PC-3 (cell line): Measurements from ENCODE around the gene CD2AP. TPM values are rescaled to one million over a fixed set of nuclear protein-coding genes. Genes with fewer than 3 reads are reported as not detected.
"Not testable (repeated sequence)": the region's sequence is repeated elsewhere in the genome, so short reads cannot be mapped to it uniquely, and the experiment has no call there.

Source experiments
- ATAC-seq: fragments of 200-7000 bp; cut with Tn5 transposase; 2 replicates; pipeline ENCODE4 v1.9.1; 2020; ENCODE audit warnings: mild to moderate bottlenecking, moderate library complexity
- BruUV-seq: library from RNA; stranded (reverse); fragments of 400-500 nt; replicated peaks from 2 replicates; lab custom pipeline; 2021; lab: Mats Ljungman, UMichigan
- CTCF ChIA-PET: fragments of 300-600 bp; sonication (Branson Sonifier 250); formaldehyde crosslinking; loops from one replicate; lab custom pipeline; 2022; ENCODE audit warnings: antibody characterized with exemption; lab: Charles Lee
- POLR2A ChIA-PET: fragments of 300-600 bp; sonication (Branson Sonifier 250); formaldehyde crosslinking; loops from one replicate; lab custom pipeline; 2022; ENCODE audit warnings: antibody characterized with exemption; ENCODE audit not compliant: unreplicated experiment; lab: Charles Lee
- DNase-seq: peaks from one replicate; pipeline ENCODE4 v3.0.0-alpha.2; 2015
- H2AFZ ChIP-seq: fragments of 300-600 bp; sonication (generic); 2 replicates; pipeline ENCODE4 v1.6.0; 2016; ENCODE audit warnings: antibody characterized with exemption, low read length
- H3F3A ChIP-seq: fragments of 300-600 bp; sonication (generic); one replicate; pipeline ENCODE4 v1.6.0; 2017; ENCODE audit warnings: antibody characterized with exemption, low read length, control low read depth, mild to moderate bottlenecking; ENCODE audit not compliant: unreplicated experiment
- H3K27ac ChIP-seq: fragments of 300-600 bp; sonication (generic); 2 replicates; pipeline ENCODE4 v1.5.1; 2016; ENCODE audit warnings: mild to moderate bottlenecking, low read length
- H3K27me3 ChIP-seq: fragments of 300-600 bp; sonication (generic); 2 replicates; pipeline ENCODE4 v1.6.1; 2016; ENCODE audit warnings: low read length, mixed read lengths
- H3K36me3 ChIP-seq: fragments of 300-600 bp; sonication (generic); 2 replicates; pipeline ENCODE4 v1.6.1; 2016; ENCODE audit warnings: low read depth, mixed run types, low read length, mixed read lengths
- H3K4me1 ChIP-seq: fragments of 300-600 bp; sonication (generic); 2 replicates; pipeline ENCODE4 v1.5.1; 2016; ENCODE audit warnings: low read length; ENCODE audit not compliant: insufficient read depth
- H3K4me2 ChIP-seq: fragments of 300-600 bp; sonication (generic); 2 replicates; pipeline ENCODE4 v1.6.0; 2016; ENCODE audit warnings: low read length
- H3K4me3 ChIP-seq: fragments of 300-600 bp; sonication (generic); 2 replicates; pipeline ENCODE4 v1.5.1; 2016; ENCODE audit warnings: mild to moderate bottlenecking, low read length, mixed read lengths
- H3K79me2 ChIP-seq: fragments of 300-600 bp; sonication (generic); 2 replicates; pipeline ENCODE4 v1.6.1; 2017; ENCODE audit warnings: low read length, mixed read lengths
- H3K9ac ChIP-seq: fragments of 300-600 bp; sonication (generic); 2 replicates; pipeline ENCODE4 v1.6.0; 2016; ENCODE audit warnings: mild to moderate bottlenecking, low read length
- H3K9me2 ChIP-seq: fragments of 300-600 bp; sonication (generic); replicated peaks from 2 replicates; pipeline ENCODE4 v1.6.1; 2016; ENCODE audit warnings: mixed run types, low read length, mixed read lengths
- H3K9me3 ChIP-seq: fragments of 300-600 bp; sonication (generic); 2 replicates; pipeline ENCODE4 v1.6.1; 2016; ENCODE audit warnings: low read length, mixed read lengths
- H4K20me1 ChIP-seq: fragments of 300-600 bp; sonication (generic); 2 replicates; pipeline ENCODE4 v1.6.1; 2016; ENCODE audit warnings: low read length, mixed read lengths
- EZH2 ChIP-seq: fragments of 300-600 bp; sonication (generic); IDR thresholded peaks from one replicate; pipeline ENCODE4 v1.6.1; 2017; ENCODE audit warnings: antibody characterized with exemption, mild to moderate bottlenecking, low read length; ENCODE audit not compliant: unreplicated experiment
- EZH2phosphoT487 ChIP-seq: fragments of 300-600 bp; sonication (generic); IDR thresholded peaks from 2 replicates; pipeline ENCODE4 v1.6.1; 2018; ENCODE audit warnings: mild to moderate bottlenecking, antibody characterized with exemption, low read length, borderline replicate concordance
- intact Hi-C: fragments of 100-400 bp; cut with micrococcal nuclease; formaldehyde crosslinking; loops from 2 replicates; pipeline ENCODE4 v1.9.0; 2023
- total RNA-seq: library from RNA; depleted of rRNA; stranded (reverse); fragments of >200 nt; gene quantifications from 2 replicates; pipeline ENCODE4 v1.2.3, GENCODE V29; 2014
- TF ChIP-seq, protein P1 (sequence below): fragments of 300-600 bp; sonication (generic); conservative IDR thresholded peaks from 2 replicates; pipeline ENCODE4 v1.5.1; 2017; ENCODE audit warnings: antibody characterized with exemption, low read depth, mild to moderate bottlenecking, low read length

CD2AP gene
- total RNA-seq, 1 experiment from 2014 or later: 16.2 TPM

DNA sequence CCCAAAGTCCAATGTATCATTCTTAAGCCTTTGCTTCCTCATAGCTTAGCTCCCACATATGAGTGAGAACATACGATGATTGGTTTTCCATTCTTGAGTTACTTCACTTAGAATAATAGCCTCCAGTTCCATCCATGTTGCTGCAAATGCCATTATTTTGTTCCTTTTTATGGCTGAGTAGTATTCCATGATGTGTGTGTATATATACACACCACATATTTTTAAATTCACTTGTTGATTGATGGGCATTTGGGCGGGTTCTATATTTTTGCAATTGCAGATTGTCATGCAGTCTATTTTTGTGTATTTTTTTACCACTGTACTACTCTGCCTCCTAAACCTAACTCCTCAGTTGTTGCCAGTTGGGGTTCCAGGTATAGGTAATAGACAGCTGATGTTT is 74.7 kb downstream of the CD2AP start:
- no peak for DNase-seq
- H3K9ac ChIP-seq: no peak overlapping the region
- H2AFZ ChIP-seq: no peak overlapping the region
- H3K36me3 ChIP-seq: 0 out of 2 replicates have a peak, but pooled peaks cover 3% of the 10 kb centered on the region
- H3K4me1 ChIP-seq: no peaks in the 10 kb centered on the region
- no peaks in the 10 kb centered on the region for H3K27me3 ChIP-seq
- H3K9me2 ChIP-seq: no peaks in the 10 kb centered on the region
- POLR2A ChIA-PET: no interaction called here
- no peaks in the 10 kb centered on the region for H3K79me2 ChIP-seq
- H3K4me3 ChIP-seq: no peak overlapping the region
- H3K4me2 ChIP-seq: no peak overlapping the region
- intact Hi-C loops: no loop called here
- CTCF ChIA-PET: no interaction called here
- no peak for TF ChIP-seq EZH2
- no peak for TF ChIP-seq EZH2phosphoT487
- TF ChIP-seq, protein P1, sequence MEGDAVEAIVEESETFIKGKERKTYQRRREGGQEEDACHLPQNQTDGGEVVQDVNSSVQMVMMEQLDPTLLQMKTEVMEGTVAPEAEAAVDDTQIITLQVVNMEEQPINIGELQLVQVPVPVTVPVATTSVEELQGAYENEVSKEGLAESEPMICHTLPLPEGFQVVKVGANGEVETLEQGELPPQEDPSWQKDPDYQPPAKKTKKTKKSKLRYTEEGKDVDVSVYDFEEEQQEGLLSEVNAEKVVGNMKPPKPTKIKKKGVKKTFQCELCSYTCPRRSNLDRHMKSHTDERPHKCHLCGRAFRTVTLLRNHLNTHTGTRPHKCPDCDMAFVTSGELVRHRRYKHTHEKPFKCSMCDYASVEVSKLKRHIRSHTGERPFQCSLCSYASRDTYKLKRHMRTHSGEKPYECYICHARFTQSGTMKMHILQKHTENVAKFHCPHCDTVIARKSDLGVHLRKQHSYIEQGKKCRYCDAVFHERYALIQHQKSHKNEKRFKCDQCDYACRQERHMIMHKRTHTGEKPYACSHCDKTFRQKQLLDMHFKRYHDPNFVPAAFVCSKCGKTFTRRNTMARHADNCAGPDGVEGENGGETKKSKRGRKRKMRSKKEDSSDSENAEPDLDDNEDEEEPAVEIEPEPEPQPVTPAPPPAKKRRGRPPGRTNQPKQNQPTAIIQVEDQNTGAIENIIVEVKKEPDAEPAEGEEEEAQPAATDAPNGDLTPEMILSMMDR: no peak
- no peaks in the 10 kb centered on the region for H3K9me3 ChIP-seq
- H3K27ac ChIP-seq: no peak overlapping the region
- no peaks in the 10 kb centered on the region for H4K20me1 ChIP-seq
- H3F3A ChIP-seq: no peaks in the 10 kb centered on the region
- no peak for ATAC-seq
- BruUV-seq: no TSS peak

DNA sequence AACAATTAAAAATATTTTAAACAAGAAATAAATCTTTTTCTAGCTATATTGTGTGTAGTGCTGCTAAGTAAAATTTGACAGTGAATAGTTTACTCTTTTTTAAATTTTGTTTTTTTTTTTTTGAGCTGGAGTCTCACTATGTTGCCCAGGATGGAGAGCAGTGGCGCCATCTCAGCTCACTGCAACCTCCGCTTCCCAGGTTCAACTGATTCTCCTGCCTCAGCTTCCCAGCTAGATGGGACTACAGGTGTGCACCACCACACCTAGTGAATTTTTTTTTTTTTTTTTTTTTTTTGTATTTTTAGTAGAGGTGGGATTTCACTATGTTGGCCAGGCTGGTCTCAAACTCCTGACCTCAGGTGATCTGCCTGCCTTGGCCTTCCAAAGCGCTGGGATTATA is 75.7 kb downstream of the CD2AP start:
- H3K4me3 ChIP-seq, H2AFZ ChIP-seq, POLR2A ChIA-PET, H3K27me3 ChIP-seq, H3K9me2 ChIP-seq, DNase-seq, H3K4me1 ChIP-seq, BruUV-seq, H3K27ac ChIP-seq, H3K79me2 ChIP-seq, H3K4me2 ChIP-seq, H4K20me1 ChIP-seq, H3K9me3 ChIP-seq, H3K36me3 ChIP-seq, ATAC-seq, H3F3A ChIP-seq, H3K9ac ChIP-seq, intact Hi-C loops: not testable (repeated sequence)
- CTCF ChIA-PET: interaction anchor here (0.5 to 0.7 kb wide), 2 partner anchors 13 to 146 kb away, joined by 3 read pairs; no protein-coding TSS in a partner anchor

DNA sequence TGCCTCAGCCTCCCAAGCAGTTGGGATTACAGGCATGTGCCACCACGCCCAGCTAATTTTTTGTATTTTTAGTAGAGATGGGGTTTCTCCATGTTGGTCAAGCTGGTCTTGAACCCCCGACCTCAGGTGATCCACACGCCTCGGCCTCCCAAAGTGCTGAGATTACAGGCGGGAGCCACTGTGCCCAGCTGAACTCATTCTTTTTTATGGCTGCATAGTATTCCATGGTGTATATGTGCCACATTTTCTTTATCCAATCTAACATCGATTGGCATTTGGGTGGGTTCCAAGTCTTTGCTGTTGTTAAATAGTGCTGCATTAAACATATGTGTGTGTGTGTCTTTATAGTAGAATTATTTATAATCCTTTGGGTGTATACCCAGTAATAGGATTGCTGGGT is 78.9 kb downstream of the CD2AP start:
- H3K79me2 ChIP-seq, CTCF ChIA-PET, POLR2A ChIA-PET, H3K4me2 ChIP-seq, H4K20me1 ChIP-seq, H2AFZ ChIP-seq, H3K9ac ChIP-seq, H3K4me3 ChIP-seq, DNase-seq, H3K9me3 ChIP-seq, H3K9me2 ChIP-seq, intact Hi-C loops, H3K27me3 ChIP-seq, ATAC-seq, H3K27ac ChIP-seq, H3F3A ChIP-seq, H3K4me1 ChIP-seq, H3K36me3 ChIP-seq, BruUV-seq: not testable (repeated sequence)

DNA sequence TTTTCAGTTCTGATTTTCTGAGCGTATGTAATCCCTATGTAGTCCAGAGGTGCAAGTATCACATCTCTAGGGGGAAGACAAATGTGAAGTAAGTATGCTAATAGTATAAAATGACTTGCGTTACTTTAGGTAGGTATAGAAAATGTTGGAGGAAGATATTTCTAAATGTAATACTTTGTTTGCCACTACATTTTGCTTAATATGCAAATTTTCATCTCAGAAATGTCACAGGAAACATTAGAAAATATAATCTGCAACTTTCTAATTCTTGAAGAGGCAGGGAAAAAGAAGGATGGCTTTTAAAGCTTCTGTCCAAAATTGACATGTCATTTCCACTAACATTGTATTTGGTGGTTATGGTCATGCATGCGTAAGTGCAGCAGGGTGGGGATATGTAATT is 85.6 kb downstream of the CD2AP start:
- no peak for ATAC-seq
- no peak overlapping the region for H2AFZ ChIP-seq
- 0 out of 2 replicates have a peak, but pooled peaks cover 4% of the 10 kb centered on the region for H3K79me2 ChIP-seq
- H3K4me3 ChIP-seq: no peak overlapping the region
- no peaks in the 10 kb centered on the region for H3K27me3 ChIP-seq
- no peaks in the 10 kb centered on the region for H3K9me3 ChIP-seq
- DNase-seq: no peak
- no peak overlapping the region for H3K4me2 ChIP-seq
- H3K36me3 ChIP-seq: no peaks in the 10 kb centered on the region
- intact Hi-C loops: no loop called here
- H3F3A ChIP-seq: no peaks in the 10 kb centered on the region
- H4K20me1 ChIP-seq: no peaks in the 10 kb centered on the region
- no peaks in the 10 kb centered on the region for H3K4me1 ChIP-seq
- no peak overlapping the region for H3K27ac ChIP-seq
- BruUV-seq: no TSS peak
- H3K9ac ChIP-seq: no peak overlapping the region
- POLR2A ChIA-PET: no interaction called here
- no peaks in the 10 kb centered on the region for H3K9me2 ChIP-seq
- CTCF ChIA-PET: no interaction called here
- TF ChIP-seq EZH2phosphoT487: no peak
- no peak for TF ChIP-seq EZH2
- TF ChIP-seq, protein P1: no peak

DNA sequence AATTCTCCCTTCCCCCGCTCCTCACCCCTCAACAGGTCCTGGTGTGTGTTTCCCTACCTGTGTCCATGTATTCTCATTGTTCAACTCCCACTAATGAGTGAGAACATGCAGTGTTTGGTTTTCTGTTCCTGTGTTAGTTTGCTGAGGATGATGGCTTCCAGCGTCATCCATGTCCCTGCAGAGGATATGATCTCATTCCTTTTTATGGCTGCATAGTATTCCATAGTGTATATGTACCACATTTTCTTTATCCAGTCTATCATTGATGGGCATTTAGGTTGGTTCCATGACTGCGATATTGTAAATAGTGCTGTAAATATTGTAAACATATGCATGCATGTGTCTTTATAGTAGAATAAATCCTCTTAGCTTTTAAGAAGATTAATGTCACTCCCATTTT is 89.0 kb downstream of the CD2AP start:
- H2AFZ ChIP-seq, H3K9me2 ChIP-seq, CTCF ChIA-PET, H3K4me2 ChIP-seq, H3K27me3 ChIP-seq, H4K20me1 ChIP-seq, BruUV-seq, H3K4me3 ChIP-seq, H3K36me3 ChIP-seq, ATAC-seq, H3K27ac ChIP-seq, H3K9ac ChIP-seq, H3K4me1 ChIP-seq, DNase-seq, H3K79me2 ChIP-seq, H3K9me3 ChIP-seq, intact Hi-C loops, H3F3A ChIP-seq: not testable (repeated sequence)
- POLR2A ChIA-PET: interaction anchor here (0.6 kb wide), 1 partner anchor 1723 kb away, joined by 5 read pairs; no protein-coding TSS in a partner anchor
